ENCODE results near the gene JMJD6.

JMJD6 gene

GRCh38 chr17:76676629-76677028 is 49.8 kb downstream of the JMJD6 start:
- DNase-seq = no peak

GRCh38 chr17:76675648-76676047 is 50.8 kb downstream of the JMJD6 start:
- DNase-seq = no peak

- DNase-seq = no peak
These were observed 51.8 kb downstream of the JMJD6 start for GRCh38 chr17:76674600-76674999.

DNA sequence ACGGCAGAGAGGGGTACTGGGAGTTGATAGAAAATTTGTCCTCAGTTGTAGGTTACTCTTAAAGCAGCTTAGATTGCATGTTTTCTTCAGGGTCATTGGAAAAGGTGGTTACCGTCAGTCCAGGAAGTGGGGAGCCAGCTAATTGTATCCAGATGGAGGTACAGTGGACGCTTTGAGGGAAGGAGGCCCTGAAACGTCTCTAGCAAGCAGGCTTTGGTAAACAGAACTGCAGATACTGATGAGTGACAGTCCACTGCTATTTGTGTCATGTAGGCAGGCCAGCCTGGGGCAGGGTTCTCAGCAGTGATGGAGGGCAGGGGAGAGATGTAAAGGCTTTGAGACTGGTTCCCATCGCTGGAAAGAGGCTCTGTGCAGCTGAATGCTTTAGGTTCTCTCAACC is 52.7 kb downstream of the JMJD6 start:
- DNase-seq = no peak

- DNase-seq = no peak
These were observed 53.5 kb downstream of the JMJD6 start for GRCh38 chr17:76672892-76673291.

DNA sequence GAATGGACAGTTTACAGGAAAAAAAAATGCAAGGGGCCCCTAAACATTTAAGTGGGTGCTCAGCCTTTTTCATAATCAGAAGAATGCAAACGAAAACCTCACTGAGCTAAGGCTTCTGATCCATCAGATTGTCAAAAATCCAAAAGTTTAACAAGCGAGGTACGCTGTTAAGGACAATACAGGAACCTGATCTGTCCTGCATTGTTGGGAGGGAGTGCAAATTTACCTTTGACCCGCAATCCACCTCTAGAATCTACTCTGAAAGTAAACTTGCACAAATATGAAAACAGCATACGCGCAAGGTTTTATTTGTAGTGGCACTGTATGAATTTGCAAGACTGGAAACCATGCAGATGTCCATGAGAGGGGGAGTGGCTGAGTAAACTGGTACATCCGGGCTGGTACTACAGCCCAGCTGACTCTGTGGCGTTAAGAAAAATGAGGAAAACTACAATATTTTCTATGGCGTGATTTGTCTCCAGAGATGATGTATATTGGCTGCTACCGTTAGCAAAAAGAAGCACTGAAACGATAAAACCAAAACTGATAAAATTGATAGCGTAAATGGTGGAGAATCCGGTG is 54.0 kb downstream of the JMJD6 start:
- DNase-seq = no peak

GRCh38 chr17:76671912-76672262 is 54.5 kb downstream of the JMJD6 start:
- DNase-seq = no peak

DNA sequence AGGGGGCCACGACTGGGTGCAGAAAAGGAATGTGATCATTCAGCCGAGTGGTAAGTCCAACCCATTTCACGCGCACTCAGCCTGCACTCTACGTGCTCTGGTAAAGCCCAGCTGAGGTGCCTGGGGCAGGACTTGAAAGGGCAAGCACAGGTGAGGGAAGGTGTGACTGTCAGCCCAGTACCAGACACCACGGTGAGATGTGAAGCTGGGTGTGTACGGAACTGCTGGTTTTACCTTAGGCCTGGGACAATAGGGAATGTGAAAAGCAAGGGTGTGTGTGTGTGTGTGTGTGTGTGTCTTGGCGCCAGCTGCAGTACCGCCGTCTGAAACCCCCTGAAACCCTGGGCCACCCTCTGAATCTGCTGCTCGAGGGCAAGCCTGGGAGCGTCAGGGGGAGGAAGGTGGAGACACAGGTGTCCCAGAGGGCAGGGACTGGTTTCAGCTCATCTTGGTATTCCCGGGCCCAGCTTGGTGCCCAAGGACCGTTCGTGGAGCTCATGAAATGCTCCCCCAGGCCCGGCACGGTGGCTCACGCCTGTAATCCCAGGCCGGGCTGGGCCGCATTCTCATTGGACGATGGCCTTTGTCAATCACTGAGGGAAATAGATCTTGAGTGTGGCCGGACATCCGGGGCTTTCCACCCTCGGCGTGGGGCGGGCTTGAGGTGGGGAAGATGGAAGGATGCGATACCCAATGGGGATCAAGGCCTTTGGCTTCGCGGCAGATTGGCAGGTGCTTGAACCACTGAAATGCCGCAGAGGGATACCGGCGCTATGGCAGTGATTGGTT is 55.1 kb downstream of the JMJD6 start:
- peak; percentile 95 for DNase-seq

- no peak for DNase-seq
These were observed 55.7 kb downstream of the JMJD6 start for GRCh38 chr17:76670718-76671122.

GRCh38 chr17:76670020-76670717 is 56.2 kb downstream of the JMJD6 start:
- no peak for DNase-seq
